K562 (cell line): ENCODE results near the gene CRAT. TPM values are rescaled to one million over a fixed set of nuclear protein-coding genes. Genes with fewer than 3 reads are reported as not detected.

Experiments
- ATAC-seq: fragments of 200-7000 bp; cut with Tn5 transposase; 3 replicates; pipeline ENCODE4 v1.9.1; 2020; ENCODE audit warnings: moderate library complexity
- BruUV-seq: library from RNA; stranded (reverse); fragments of 400-500 nt; replicated peaks from 2 replicates; lab custom pipeline; 2021; lab: Mats Ljungman, UMichigan
- CTCF ChIA-PET: fragments of 300-600 bp; formaldehyde crosslinking; extraction: SDS; loops from one replicate; lab custom pipeline; 2021; ENCODE audit warnings: low intra/inter-chr PET ratio; lab: Yijun Ruan, JAX
- POLR2A ChIA-PET: fragments of 300-600, 350-650 bp; sonication (Branson Sonifier 250); formaldehyde crosslinking; extraction: SDS; loops from one replicate; lab custom pipeline; 2021; ENCODE audit warnings: antibody characterized with exemption, inconsistent platforms; lab: Yijun Ruan, JAX
- DNase-seq, 4 experiments: peaks; one replicate each; pipeline versions ENCODE4 v3.0.0 to v3.0.0-alpha.2; 2011 to 2018; ENCODE audit warnings: low spot score in 3 of 4, mixed read lengths in 3 of 4; ENCODE audit errors: extremely low read depth in 1 of 4
- FAIRE-seq: peaks from 2 replicates; lab custom pipeline; 2011; peaks lifted over from hg19 to GRCh38; lab: Jason Lieb, UNC
- H2AFZ ChIP-seq: 2 replicates; pipeline ENCODE4 v1.6.0; 2011; ENCODE audit warnings: low read depth, low read length, control low read depth, inconsistent platforms
- H3K27ac ChIP-seq: fragments of 200-600 bp; 3 replicates; pipeline ENCODE4 v1.8.0; 2011; ENCODE audit warnings: low read depth, mild to moderate bottlenecking, control low read depth, inconsistent platforms, low read length, moderate library complexity, mixed read lengths; ENCODE audit errors: extremely low read depth
- H3K27me3 ChIP-seq, 2 experiments: fragments of 300-600 bp in 1 of 2; 2 replicates in 1 of 2; 3 replicates in 1 of 2; pipeline versions ENCODE4 v1.6.0 to v1.8.0; 2011; ENCODE audit warnings: inconsistent platforms in 2 of 2, low read length in 2 of 2, mild to moderate bottlenecking in 1 of 2, mixed read lengths in 1 of 2, moderate library complexity in 1 of 2; ENCODE audit not compliant: control insufficient read depth in 2 of 2, insufficient read depth in 2 of 2
- H3K36me3 ChIP-seq: fragments of 300-600 bp; 3 replicates; pipeline ENCODE4 v1.8.0; 2011; ENCODE audit warnings: mild to moderate bottlenecking, low read length, inconsistent platforms; ENCODE audit not compliant: control insufficient read depth, insufficient read depth
- H3K4me1 ChIP-seq, 2 experiments: fragments of 200-600 bp in 1 of 2; replicated peaks in 1 of 2; 2 replicates in 1 of 2; 3 replicates in 1 of 2; pipeline versions ENCODE4 v1.5.1 to v1.8.0; 2011; ENCODE audit warnings: inconsistent platforms in 2 of 2, low read length in 2 of 2, mild to moderate bottlenecking in 1 of 2, mixed read lengths in 1 of 2, moderate library complexity in 1 of 2; ENCODE audit not compliant: control insufficient read depth in 2 of 2, insufficient read depth in 2 of 2
- H3K4me2 ChIP-seq: 2 replicates; pipeline ENCODE4 v1.6.1; 2011; ENCODE audit warnings: low read length, control low read depth, inconsistent platforms, mixed read lengths; ENCODE audit not compliant: insufficient read depth
- H3K4me3 ChIP-seq: fragments of 200-600 bp; sonication (generic), shearing (Covaris generic); 2 replicates; pipeline ENCODE4 v1.5.1; 2016; ENCODE audit warnings: control low read depth, inconsistent platforms
- H3K79me2 ChIP-seq: fragments of 200-600 bp; 3 replicates; pipeline ENCODE4 v1.8.0; 2011; ENCODE audit warnings: low read length, inconsistent platforms; ENCODE audit not compliant: control insufficient read depth, insufficient read depth
- H3K9ac ChIP-seq, 2 experiments: 2 replicates each; pipeline versions ENCODE4 v1.6.0 to v1.6.1; 2011; ENCODE audit warnings: low read depth in 2 of 2, low read length in 2 of 2, control low read depth in 1 of 2, inconsistent platforms in 1 of 2, mild to moderate bottlenecking in 1 of 2, mixed read lengths in 1 of 2; ENCODE audit not compliant: insufficient read depth in 1 of 2
- H3K9me1 ChIP-seq: one replicate; pipeline ENCODE4 v1.6.0; 2011; ENCODE audit warnings: inconsistent platforms, mild to moderate bottlenecking, low read length, moderate library complexity; ENCODE audit not compliant: control insufficient read depth, insufficient read depth
- H3K9me3 ChIP-seq: replicated peaks from 2 replicates; pipeline ENCODE4 v1.5.1; 2011; ENCODE audit warnings: low read depth, low read length, inconsistent platforms; ENCODE audit not compliant: control insufficient read depth, insufficient read depth
- H4K20me1 ChIP-seq: replicated peaks from 2 replicates; pipeline ENCODE4 v1.6.1; 2011; ENCODE audit warnings: low read length, inconsistent platforms, mixed read lengths; ENCODE audit not compliant: control insufficient read depth, insufficient read depth
- BRD4 ChIP-seq: fragments of 200-600 bp; sonication (generic); IDR thresholded peaks from 2 replicates; pipeline ENCODE4 v1.6.1; 2017; ENCODE audit warnings: inconsistent platforms
- CHD2 ChIP-seq: IDR thresholded peaks from 2 replicates; pipeline ENCODE4 v1.6.1; 2011; ENCODE audit warnings: low read depth, low read length
- POLR2G ChIP-seq: fragments of 200-400 bp; formaldehyde crosslinking; IDR thresholded peaks from 2 replicates; pipeline ENCODE4 v1.6.1; 2017; ENCODE audit warnings: low read depth, mild to moderate bottlenecking, antibody characterized with exemption, low read length, moderate library complexity
- ZNF507 ChIP-seq: conservative IDR thresholded peaks from 2 replicates; pipeline ENCODE4 v1.6.1; 2017; ENCODE audit warnings: missing genetic modification characterization, missing compliant biosample characterization
- WGBS: fragments of 100-300 bp; shearing (Covaris generic); methylation state at CpG from one replicate; pipeline ENCODE4 v1.1.6; 2016; ENCODE audit warnings: low coverage, mixed read lengths; ENCODE audit not compliant: insufficient coverage; ENCODE audit errors: missing lambda C conversion rate; 5-methylcytosine and 5-hydroxymethylcytosine counted together
- in situ Hi-C: fragments of 300-500 bp; cut with MboI; formaldehyde crosslinking; loops from 4 replicates; pipeline ENCODE4 v1.15.0; 2018; ENCODE audit warnings: inconsistent platforms, mixed read lengths
- intact Hi-C: fragments of 100-400 bp; cut with micrococcal nuclease; formaldehyde crosslinking; loops from 2 replicates; pipeline ENCODE4 v1.14.2; 2022
- polyA plus RNA-seq, 8 experiments: library from polyadenylated mRNA; depleted of rRNA in 4 of 8; stranded (reverse) in 5 of 8; unstranded in 3 of 8; fragments of >200 nt; fragmentation: Nextera tagmentation in 2 of 8; fragmentation: Illumina TruSeq in 1 of 8; extraction: Ambion mirVana in 2 of 8; extraction: Trizol in 1 of 8; gene quantifications; 2 replicates each; pipeline versions ENCODE4 v1.2.1 to v1.2.3, GENCODE V29; 2011 to 2014; ENCODE audit warnings: inconsistent platforms in 1 of 8, missing spikeins in 1 of 8
- total RNA-seq, 7 experiments: library from RNA; depleted of rRNA in 6 of 7; stranded (reverse); fragments of >200 nt in 6 of 7; fragmentation: Illumina TruSeq in 2 of 7; extraction: Trizol in 2 of 7; gene quantifications; 2 replicates each; pipeline versions ENCODE4 v1.2.1 to v1.2.3, GENCODE V29; 2011 to 2021; ENCODE audit warnings: low replicate concordance in 1 of 7

Gene CRAT
- total and polyA plus RNA-seq, 9 of the 15 experiments (the other 6 are each of a cell fraction or from before 2014, with no cell fraction given) = 0.20 to 13.8 (median 5.4) TPM

DNA sequence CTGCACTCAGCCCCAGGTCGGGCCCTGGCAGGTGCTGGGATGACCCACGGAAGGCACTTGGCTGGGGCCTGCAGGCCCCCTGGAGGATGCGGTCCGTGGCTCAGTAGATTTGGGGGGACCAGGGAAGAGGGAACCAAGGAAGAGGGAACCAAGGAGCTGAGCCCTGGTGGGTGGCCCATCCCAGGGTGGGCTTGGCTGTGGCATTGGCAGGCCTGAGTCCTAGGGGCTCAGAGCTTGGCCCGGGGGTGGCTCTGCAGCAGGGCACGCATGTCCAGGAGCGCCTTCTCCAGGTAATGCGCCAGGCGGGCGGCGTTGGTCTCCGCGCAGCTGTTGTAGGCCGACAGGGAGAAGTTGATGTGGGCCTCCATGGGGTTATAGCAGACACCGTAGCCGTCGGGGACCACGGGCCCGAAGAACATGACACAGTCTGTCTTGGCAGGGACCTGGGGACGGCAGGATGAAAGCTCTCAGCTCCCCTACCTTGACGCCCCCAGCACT is 15.4 kb downstream of the CRAT start:
- FAIRE-seq = no peak
- peak overlapping the region in 1 of 2 experiments; percentile 77; a peak in 1 of 4 replicates for H3K9ac ChIP-seq
- intact Hi-C loops (no loop called here), in situ Hi-C loops (no loop called here)
- no peak for DNase-seq
- no peaks in the 10 kb centered on the region for H3K27me3 ChIP-seq
- BruUV-seq = no TSS peak
- H3K27ac ChIP-seq = no peak overlapping the region
- H3K4me1 ChIP-seq = peaks cover 0 to 26% of the 10 kb centered on the region in 2 experiments; a peak in 2 of 5 replicates
- H3K9me1 ChIP-seq = no peaks in the 10 kb centered on the region
- ChIA-PET CTCF (no interaction called here), POLR2A (interaction anchor here (0.6 to 1.8 kb wide), 2 partner anchors 14 to 29 kb away, joined by 3 to 6 read pairs; partner anchors contain the start of gene DOLPP1)
- no peak overlapping the region for H2AFZ ChIP-seq
- no peak for ATAC-seq
- 83% methylated on average over 16 of the region's 21 CpGs for WGBS
- H3K4me2 ChIP-seq = no peak overlapping the region
- H3K9me3 ChIP-seq = no peaks in the 10 kb centered on the region
- no peak overlapping the region for H3K4me3 ChIP-seq
- no peaks in the 10 kb centered on the region for H3K79me2 ChIP-seq
- peaks cover 5% of the 10 kb centered on the region; the same call in 1 of the 3 replicates for H3K36me3 ChIP-seq
- TF ChIP-seq POLR2G = 0 out of 2 replicates have a peak, but pooled peaks have one; percentile 42
- TF ChIP-seq CHD2 = no peak
- H4K20me1 ChIP-seq = no peaks in the 10 kb centered on the region

DNA sequence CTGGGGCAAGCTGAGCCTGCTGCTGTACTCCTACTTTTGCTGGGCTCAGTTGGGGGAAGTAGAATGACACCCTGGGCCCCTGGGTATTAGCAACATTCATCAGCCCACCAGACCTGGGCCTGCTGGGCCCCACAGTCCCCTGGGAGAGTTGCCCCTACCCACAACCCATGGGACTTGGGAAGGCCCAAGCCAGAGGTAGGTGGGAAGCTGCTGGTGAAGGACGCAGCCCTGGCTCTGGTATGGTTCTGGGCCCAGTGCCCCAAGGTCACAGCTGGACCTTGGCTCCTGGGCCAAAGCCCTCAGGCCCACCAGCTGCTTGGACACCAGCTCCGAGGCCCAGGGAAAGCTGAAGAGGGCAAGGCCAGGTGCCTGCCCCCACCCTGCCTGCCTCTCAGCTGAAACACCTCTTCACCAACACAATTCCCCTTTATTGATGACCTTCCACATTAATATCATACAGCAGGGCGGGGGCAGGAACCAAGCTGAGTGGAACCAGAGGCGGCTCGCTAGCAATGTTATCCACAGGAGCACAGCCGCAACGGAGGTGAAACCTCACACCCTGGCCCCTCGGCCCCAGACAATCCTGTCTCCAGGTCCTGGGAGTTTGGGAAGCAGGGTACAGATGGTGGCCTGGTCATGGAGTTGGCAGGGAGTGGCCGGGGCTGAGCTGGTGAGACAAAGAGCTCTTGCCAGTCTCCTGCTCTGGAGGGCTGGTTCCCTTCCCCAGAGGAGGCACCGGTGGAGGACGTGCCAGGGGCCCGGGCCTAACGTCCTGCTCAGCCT is 16.0 kb downstream of the CRAT start:
- Histone ChIP-seq H3K4me1 (peaks cover 0 to 25% of the 10 kb centered on the region in 2 experiments; a peak in 2 of 5 replicates), H4K20me1 (no peaks in the 10 kb centered on the region), H3K4me3 (no peak overlapping the region), H3K27me3 (no peaks in the 10 kb centered on the region), H3K9ac (peak overlapping the region in 1 of 2 experiments; percentile 77; a peak in 2 of 4 replicates), H3K4me2 (no peak overlapping the region), H3K9me3 (no peaks in the 10 kb centered on the region), H2AFZ (no peak overlapping the region), H3K9me1 (no peaks in the 10 kb centered on the region), H3K36me3 (peaks cover 10% of the 10 kb centered on the region; the same call in 2 of the 3 replicates), H3K27ac (no peak overlapping the region), H3K79me2 (no peaks in the 10 kb centered on the region)
- TF ChIP-seq BRD4 (no peak), ZNF507 (tag) (no peak)
- intact Hi-C loops (no loop called here), in situ Hi-C loops (no loop called here)
- FAIRE-seq = no peak
- 73% methylated on average over 11 of the region's 13 CpGs for WGBS
- ChIA-PET CTCF (no interaction called here), POLR2A (interaction anchor here (0.6 to 1.8 kb wide), 3 partner anchors 14 to 28 kb away, joined by 3 to 6 read pairs (median 4); partner anchors contain the start of gene DOLPP1)
- BruUV-seq = no TSS peak
- no peak for ATAC-seq
- no peak for DNase-seq
